Activated CD4-positive, alpha-beta T cell treated with anti-CD3 and anti-CD28 coated beads for 48 hours (primary cell): Measurements from ENCODE around the gene AP2A1.
A peak's percentile ranks its signal among the peaks of the same experiment; 100 is the strongest.

Experiments used
- DNase-seq: peaks from one replicate; pipeline ENCODE4 v3.0.0-alpha.2; 2020

AP2A1 gene

DNA sequence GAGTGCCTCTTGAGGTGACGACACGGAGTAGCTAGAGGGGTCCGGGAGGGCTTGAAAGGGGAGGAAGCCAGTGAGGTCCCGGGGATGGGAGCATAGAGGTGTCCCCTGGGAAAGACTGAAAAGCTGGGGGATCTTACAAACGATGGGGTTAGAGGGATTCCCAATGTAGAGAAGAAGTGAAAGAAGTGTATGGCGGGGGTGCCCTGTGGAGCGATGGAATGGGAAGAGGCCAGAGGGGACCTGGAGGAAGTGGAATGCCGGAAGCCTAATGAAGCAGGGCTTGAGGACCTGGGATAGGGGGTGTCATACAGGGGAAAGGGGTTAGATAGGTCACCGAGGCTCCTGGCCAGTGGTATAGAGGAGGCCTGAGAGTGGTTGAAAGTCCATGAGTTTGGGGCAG is 580 bp downstream of the AP2A1 start:
- DNase-seq: no peak

DNA sequence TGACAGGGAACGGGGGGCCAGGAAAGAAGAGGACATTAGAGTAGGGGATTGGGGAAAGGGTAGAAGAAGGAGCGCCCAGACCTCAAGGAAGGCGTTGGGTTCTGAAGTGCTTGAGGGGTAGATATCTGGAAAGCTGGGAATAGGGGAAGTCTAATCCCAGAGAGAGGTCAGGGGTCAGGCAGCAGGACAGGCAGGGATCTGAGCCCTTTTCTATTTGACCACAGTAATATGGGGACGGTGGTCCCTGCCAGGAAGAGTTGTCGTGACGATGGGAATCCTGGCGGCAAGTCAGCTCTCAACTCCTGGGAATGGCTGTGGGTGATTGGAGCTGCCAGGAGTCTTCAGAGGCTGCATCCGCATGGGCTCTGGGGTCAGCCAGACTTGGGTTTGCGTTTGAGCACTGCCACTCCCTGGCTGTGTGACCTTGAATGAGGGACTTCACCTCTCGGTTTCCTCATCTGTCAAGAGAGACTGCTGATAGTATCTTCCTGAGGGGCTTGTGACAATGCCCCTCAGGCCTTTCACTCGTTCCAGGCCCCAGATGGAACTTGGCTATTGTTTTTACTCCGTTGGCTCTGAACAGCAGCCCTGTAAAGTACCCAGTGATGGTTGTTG is 1.3 kb downstream of the AP2A1 start:
- DNase-seq: no peak

DNA sequence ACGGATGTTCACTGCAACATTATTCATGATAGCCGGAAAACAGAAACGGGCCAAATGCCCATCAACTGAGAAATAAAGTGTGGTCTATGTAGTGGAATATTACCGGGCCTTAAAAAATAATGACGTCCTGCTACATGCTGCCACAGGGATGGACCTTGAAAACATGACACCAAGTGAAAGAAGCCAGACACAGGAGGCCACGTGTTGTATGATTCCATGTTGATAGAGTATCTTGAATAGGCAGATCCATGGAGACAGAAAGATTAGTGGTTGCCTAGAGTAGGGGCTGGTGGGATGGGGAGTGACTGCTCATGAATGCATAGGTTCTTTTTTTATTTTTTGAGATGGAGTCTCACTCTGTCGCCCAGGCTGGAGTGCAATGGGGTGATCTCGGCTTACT is 3.7 kb downstream of the AP2A1 start:
- DNase-seq: no peak

DNA sequence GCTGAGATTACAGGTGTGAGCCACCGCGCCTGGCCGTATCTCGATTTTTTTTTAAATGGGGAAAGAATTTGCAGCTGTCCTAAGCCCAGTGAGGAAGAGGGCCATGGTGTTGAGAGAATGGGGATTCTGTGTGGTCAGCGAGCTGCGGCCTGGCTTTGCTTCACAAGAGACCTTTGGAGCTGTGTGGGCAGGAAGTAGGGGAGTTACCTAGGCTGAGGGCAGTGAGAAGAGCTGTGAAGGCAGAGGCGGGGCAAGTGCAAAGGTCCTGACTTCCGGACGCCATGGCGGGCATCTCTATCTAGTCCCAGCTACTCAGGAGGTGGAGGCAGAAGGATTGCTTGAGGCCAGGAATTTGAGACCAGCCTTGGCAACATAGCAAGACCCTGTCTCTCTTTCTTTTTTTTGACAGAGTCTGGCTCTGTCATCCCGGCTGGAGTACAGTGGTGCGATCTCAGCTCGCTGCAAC is 4.9 kb downstream of the AP2A1 start:
- DNase-seq: no peak

DNA sequence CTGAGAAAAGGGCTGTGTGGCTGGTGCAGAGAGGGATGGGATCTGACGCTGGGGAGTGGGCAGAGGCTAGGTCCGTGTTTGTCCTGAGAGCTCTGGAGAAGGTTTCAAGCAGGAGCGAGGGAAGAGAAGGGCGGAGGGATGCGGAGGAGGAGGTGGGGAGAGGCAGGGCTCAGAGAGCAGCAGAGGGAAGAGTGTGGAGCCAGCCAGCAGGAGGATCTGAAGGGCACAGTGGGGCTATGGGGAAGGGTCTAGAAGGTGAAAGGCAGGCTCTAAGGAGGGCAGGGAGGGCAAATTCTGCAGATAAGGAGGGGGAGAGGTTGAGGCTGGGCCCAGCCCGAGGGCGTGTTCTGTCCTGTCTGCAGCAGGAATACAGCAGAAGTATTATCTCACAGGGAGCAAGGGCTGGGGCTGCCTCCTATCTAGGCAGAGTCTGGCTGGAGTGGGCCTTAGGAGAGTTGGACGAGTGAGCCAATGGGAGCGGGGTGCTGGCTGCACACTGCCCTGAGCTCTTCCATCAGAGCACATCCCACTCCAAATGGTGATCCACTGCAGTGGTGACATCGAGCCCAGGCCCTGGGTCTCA is 6.1 kb downstream of the AP2A1 start:
- DNase-seq: no peak

DNA sequence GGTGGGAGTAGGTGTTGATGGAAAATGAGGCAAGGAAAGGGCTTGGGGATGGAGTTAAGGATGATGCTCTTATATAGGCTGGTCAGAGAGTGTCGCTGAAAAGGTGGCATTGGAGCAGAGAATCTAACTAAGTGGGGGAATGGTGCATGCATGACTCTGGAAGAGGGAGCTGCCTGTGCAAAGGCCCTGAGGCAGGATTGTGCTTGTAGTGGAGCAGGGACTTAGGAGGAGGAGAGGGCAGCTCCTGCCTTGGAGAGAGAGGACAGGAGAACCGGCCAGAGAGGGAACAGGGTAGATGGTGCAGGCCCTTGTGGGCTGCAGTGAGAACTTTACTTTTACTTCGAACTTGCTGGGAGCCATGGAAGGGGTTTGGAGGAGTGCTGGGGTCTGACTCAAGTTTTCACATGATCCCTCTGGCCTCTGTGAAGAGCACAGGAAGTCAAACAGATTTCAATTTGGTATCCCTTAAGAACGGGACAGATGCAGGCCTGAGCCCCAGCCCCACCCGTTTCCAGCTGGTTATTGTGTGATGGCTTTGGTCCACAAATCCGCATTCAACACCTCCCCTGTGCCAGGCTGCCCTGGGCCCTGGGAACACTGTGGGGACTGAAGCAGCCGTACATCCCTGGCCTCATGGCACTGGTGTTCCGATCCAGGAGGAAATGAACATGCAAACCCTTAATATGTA is 7.0 kb downstream of the AP2A1 start:
- DNase-seq: no peak

DNA sequence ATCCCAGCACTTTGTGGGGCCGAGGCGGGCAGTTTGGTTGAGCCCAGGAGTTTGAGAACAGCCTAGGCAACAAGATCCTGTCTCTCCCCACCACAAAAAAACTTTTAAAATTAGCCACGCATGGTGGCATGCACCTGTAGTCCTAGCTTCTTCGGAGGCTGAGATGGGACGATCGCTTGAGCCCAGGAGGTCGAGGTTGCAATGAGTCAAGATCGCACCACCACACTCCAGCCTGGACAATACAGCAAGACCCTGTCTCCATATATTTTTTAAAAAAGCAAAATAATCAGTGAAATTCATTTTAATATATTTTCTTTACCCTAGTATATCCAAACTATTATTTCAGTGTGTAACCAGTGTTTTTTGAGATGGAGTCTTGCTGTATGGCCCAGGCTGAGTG is 8.2 kb downstream of the AP2A1 start:
- no peak for DNase-seq

DNA sequence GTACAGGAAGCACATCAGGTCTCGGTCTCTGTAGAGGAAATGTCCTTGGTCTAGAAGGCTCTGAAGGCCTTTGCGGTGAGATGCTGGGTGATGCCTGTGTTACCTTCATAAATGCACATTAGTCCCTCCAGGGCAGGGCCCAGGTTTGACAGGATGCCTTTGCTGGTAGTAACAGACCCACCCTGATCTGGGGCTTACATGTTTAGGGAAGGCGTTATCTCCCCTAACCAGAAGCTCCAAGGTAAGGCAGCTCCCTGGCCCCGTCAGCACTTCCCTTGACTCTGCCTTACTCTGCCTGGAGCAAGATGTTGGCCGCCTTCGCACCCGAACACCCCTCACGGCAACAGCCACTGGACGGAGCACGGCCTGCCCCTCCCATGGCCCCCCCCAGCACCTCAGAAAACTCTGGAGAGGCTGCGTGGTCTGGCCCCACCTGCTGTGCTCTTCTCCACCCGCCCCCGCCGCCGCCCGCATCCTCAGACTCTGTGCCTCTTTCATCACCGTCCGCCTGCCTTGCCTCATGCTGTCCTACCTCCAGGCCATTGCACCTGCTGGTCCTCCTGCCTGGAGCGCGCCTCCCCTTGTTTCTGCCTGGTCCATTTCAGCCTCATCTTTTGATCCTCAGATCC is 9.1 kb downstream of the AP2A1 start:
- no peak for DNase-seq

DNA sequence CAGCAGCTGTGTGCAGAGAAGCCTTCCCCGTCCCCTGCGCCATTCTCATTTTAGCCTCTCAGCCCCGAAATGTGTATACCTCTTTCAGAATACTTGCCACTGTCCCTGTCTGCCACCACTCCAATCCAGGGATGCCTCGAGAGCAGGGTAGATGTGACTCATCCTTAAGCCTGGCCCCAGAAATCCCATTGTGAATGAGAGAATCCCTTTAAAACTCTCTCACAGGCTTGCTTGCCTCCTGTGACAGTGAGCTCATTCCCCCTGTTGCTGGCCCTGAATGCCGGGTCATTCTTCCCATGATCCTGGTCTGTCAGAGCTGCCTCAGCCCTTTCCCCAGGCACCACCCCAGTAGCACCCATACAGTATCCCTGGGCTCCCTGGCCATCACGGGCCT is 9.6 kb downstream of the AP2A1 start:
- no peak for DNase-seq

DNA sequence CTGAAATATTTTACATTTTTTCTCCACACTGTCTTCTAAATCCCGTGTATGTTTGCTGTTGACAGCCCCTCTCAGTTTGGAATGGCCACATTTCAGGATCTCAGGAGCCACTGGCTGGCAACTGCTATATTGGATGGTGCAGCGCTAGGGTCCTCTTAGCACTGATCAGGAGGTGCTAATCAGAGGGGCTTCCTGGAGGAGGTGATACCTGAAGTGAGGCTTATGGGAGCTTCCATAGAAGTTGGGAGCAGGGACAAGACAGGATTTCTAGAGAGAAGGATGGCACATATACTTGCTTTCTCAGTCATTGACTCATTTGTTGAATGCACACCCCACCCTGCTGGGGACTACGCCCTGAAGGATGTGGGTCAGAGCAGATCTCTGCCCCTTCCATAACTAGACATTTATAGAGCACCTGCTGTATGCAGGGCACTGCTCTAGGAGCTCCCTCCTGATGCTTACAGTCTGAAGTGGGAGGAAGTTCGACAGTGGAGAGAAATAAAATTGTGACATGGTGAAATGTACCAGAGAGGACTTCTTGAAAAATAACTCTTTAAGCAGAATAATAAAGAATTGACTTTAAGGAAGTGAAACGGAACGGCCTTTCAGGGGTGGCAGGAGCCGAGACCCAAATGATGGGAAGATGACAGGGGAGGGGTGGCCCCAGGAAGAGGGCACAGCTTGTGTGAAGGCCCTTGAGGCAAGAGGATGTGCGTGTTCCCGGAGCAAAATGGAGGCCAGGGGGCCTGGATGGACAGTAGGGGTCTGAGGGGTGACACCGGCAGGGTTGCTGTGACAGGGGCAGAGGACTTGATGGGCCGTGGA is 13.1 kb downstream of the AP2A1 start:
- no peak for DNase-seq

DNA sequence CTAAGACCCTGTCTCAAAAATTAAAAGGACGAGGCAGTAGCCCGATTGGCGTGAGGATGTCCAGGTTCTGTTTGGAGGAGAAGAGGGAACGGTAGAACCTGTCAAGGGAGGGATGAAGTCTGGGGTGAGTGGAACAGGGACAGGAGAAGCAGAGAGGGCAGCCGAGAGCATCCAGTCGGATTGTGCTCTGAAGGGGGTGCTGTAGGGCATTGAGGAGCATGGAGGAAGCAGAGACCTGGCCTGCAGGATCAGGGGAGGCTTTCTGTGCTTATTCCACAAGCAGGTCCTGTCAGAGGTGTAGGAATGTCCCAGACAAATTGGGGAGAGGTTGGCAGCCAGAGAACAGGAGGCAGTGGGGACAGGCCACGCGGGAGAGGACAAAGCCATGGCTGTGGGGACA is 14.1 kb downstream of the AP2A1 start:
- DNase-seq: no peak

DNA sequence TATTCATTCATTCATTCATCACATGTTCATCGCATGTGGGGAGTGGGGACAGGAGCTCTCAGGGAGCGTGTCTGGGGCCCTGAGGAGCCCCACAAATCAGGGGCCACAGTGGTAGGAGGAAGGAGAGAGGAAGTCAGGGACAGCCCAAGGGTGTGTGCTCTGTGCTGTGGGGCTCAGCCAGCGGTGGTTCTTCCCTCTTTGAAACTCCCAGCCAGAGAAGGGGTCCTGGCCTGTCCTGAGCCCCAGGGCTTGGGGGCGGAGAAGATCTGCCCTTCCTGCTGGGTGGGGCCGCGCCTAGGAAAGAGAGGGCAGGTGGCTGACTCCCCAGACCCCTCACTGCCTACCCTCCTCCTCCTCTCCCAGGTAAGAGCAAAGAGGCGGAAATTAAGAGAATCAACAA is 14.6 kb downstream of the AP2A1 start:
- no peak for DNase-seq

DNA sequence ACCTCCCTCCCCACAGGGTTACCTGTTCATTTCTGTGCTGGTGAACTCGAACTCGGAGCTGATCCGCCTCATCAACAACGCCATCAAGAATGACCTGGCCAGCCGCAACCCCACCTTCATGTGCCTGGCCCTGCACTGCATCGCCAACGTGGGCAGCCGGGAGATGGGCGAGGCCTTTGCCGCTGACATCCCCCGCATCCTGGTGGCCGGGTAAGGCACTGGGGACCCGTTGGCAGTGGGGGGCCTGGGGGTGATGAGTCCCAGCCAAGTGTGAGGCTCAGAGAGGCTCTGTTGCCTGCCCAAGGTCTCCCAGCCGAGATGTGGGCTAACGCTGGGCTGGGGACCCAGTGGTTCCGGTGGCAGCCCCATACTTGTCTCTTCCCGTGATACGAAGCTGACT is 15.7 kb downstream of the AP2A1 start:
- DNase-seq: no peak

DNA sequence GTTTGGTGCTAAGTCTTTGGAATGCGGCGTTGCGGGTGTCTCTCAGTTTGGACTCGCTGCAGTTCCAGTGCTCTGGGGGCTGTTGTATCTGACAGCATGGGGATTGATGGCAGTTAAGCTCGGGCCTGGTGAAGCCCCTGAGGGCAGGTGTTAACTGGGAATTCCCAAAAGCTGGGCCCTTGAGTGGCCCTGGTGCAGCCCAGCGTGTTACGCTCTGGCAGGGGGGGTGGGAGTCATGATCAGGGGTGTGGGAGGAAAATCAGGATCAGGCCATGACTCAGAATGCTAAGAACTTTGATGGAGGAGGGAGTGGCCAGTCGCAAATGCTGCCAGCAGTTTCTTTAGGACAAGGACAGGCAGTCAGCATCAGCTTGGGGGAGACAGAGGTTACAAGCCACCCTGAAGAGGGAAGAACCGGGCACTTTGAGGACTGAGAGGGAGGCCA is 19.6 kb downstream of the AP2A1 start:
- DNase-seq: no peak

DNA sequence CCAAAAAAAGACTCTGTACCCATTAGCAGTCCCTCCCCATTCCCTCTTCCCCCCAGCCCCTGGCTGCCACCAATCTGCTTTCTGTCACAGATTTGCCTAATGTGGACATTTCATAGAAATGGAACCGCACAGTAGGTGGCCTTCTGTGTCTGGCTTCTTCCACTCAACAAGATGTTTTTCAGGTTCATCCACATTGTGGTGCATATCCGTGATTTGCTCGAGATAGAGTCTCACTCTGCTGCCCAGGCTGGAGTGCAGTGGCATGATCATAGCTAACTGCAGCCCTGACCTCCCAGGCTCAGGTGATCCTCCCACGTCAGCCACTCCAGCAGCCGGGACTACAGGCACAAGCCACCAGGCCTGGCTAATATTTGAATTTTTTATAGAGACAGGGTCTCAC is 20.9 kb downstream of the AP2A1 start:
- DNase-seq: no peak

DNA sequence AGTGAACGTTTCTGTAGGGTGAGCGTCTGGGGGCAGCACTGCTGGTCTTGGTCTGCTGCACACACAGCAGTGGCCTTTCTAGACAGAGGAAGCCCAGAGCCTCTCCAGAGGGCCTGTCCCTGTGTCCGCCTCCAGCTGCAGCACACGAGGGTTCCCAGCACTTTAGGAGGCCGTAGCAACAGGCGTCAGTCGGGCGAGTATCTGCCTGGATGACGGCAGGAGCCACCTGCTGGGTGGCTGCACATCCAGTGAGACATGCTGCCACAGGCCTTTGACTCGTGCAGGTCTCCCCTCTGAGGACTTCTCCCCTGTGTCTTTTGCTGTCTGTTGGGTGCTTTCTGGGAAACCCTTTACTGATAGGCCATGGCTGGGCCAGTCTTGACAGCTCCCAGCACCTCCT is 22.1 kb downstream of the AP2A1 start:
- DNase-seq: no peak

DNA sequence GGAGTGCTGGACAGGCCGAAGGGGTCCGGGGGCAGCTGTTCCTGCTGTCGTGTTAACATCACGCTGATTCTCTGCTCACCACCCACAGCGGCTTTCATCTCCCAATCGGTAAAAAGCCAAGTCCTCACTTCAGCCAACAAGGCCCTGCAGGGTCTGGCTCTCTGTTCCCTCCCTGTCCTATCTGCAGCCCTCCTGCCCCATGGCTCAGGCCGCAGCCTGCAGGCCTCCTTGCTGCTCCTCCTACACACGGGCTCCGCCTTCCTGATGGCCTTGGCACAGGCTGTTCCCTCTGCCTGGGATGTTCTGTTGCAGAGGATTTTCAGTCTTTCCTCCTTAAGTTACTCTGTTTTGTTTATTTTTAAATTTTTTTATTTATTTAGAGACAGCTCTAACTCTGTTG is 24.1 kb downstream of the AP2A1 start:
- DNase-seq: no peak

DNA sequence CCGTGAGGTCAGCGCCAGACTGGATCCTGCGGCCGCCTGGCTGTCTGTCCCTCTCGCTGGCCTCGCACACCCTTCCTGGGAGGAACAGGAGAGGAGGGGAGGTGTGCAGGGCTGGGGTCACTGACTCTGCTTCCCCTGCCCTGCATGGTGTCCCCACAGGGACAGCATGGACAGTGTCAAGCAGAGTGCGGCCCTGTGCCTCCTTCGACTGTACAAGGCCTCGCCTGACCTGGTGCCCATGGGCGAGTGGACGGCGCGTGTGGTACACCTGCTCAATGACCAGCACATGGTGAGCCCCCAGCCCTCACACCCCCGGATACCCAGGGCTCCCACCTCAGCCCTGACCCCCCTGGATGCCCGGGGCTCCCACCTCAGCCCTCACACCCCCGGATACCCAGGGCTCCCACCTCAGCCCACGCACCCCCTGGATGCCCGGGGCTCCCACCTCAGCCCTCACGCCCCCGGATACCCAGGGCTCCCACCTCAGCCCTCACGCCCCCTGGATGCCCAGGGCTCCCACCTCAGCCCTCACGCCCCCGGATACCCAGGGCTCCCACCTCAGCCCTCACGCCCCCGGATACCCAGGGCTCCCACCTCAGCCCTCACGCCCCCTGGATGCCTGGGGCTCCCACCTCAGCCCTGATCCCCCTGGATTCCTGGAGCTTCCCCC is 25.1 kb downstream of the AP2A1 start:
- DNase-seq: no peak

DNA sequence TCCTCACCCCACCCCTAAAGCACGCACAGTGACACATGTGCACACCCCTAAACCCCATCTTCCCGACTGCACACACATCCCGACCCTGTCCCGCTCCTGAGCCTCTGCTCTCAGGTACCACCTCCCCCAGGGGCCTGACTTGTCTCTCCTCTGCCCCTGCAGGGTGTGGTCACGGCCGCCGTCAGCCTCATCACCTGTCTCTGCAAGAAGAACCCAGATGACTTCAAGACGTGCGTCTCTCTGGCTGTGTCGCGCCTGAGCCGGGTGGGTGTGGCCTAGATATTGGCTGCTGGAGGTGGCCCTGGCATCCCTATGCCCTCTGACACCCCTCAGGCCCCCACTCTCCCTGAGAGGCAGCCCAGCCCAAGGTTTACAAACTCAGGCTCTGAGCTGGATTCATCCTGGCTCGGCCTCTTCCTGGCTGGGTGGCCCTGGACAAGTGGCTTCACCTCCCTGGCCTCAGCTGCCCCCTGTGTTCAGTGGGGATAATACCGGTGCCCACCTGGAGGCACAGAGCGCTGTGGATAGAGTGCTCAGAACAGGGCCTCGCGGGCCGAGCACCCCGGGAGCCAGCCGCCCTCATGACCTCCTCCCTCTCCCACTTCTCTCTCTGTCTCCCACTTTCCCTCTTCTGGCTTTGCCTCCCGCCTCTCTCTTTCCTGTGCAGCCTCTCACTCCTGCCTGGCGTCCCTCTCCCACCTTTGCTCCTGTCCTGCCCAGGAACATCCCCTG is 26.2 kb downstream of the AP2A1 start:
- DNase-seq: no peak

DNA sequence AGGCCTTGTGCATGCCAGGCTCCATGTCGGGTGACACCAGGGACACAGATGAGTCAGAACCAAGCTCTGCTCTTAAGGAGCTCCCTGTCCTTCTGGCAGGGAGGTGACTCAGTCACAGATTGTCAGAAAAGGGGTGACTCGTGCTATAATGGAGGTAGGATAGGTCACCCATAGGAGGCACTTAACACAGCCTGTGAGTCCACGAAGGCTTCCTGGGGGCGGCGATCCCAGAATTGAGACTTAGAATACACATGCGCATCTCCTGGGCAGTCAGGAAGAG is 26.7 kb downstream of the AP2A1 start:
- DNase-seq: peak; percentile 53

DNA sequence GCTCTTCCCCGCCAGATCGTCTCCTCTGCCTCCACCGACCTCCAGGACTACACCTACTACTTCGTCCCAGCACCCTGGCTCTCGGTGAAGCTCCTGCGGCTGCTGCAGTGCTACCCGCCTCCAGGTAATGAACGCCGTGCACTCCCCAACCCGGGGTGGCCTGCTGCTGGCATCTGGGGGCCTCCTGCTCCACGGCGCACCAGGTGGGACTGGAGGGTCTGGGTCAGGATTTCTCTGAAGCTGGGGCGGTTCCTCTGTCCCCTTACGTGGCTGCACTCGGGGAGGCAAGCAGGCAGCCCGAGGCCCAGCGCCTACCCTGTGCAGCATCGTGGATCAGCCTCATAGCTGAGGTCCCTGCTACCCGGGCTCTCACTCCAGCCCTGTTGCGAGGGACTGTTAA is 28.8 kb downstream of the AP2A1 start:
- no peak for DNase-seq

DNA sequence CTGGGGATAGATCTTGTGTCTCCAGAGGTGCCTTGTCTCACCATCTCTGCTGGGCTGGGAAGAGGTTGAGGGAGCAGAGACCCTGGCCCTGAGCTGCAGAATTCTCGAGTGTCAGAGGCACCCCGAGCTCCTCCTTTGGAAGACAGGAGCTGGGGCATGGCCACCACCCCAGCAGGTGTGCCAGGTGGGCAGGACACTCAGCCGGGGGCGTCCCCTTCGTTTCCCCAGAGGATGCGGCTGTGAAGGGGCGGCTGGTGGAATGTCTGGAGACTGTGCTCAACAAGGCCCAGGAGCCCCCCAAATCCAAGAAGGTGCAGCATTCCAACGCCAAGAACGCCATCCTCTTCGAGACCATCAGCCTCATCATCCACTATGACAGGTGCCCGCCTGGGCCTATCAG is 31.8 kb downstream of the AP2A1 start:
- DNase-seq: no peak
